Tibial nerve (tissue), 4 donors: ENCODE measurements around the gene SEMA5A.

Experiments
- EP300 ChIP-seq, 2 donors: sonication (generic); formaldehyde crosslinking; IDR thresholded peaks; one replicate each; pipeline ENCODE4 v1.6.1; 2017; ENCODE audit warnings: antibody characterized with exemption in 2 of 2, mild to moderate bottlenecking in 1 of 2
- POLR2A ChIP-seq, 2 donors: fragments of 450-650 bp; IDR thresholded peaks; one replicate each; pipeline ENCODE4 v1.6.1; 2017; ENCODE audit warnings: antibody characterized with exemption in 2 of 2, mild to moderate bottlenecking in 2 of 2, moderate library complexity in 2 of 2
- TF ChIP-seq, protein P1 (sequence below), 5 experiments: fragments of 200-600 bp in 3 of 5; fragments of 450-650 bp in 2 of 5; sonication (generic) in 3 of 5; IDR thresholded peaks; one replicate each; pipeline ENCODE4 v1.5.1; 2016 to 2019; ENCODE audit warnings: antibody characterized with exemption in 5 of 5, mild to moderate bottlenecking in 3 of 5, moderate library complexity in 2 of 5

DNA sequence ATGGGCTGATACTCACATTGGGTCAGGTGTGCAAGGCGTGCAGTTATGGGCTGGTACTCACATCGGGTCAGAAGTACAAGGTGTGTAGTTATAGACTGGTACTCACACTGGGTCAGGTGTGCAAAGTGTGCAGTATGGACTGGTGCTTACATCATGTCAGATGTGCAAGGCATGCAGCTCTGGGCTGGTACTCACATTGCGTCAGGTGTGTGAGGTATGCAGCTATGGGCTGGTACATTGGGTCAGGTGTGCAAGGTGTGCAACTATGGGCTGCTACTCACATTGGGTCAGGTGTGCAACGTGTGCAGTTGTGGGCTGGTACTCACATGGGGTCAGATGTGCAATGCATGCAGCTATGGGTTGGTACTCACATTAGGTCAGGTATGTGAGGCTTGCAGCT, 213.8 kb downstream of the SEMA5A start:
- TF ChIP-seq POLR2A (IDR thresholded peaks at IDR 0.05) (no peak), EP300 (IDR thresholded peaks at IDR 0.05) (no peak)
- TF ChIP-seq, protein P1, sequence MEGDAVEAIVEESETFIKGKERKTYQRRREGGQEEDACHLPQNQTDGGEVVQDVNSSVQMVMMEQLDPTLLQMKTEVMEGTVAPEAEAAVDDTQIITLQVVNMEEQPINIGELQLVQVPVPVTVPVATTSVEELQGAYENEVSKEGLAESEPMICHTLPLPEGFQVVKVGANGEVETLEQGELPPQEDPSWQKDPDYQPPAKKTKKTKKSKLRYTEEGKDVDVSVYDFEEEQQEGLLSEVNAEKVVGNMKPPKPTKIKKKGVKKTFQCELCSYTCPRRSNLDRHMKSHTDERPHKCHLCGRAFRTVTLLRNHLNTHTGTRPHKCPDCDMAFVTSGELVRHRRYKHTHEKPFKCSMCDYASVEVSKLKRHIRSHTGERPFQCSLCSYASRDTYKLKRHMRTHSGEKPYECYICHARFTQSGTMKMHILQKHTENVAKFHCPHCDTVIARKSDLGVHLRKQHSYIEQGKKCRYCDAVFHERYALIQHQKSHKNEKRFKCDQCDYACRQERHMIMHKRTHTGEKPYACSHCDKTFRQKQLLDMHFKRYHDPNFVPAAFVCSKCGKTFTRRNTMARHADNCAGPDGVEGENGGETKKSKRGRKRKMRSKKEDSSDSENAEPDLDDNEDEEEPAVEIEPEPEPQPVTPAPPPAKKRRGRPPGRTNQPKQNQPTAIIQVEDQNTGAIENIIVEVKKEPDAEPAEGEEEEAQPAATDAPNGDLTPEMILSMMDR (IDR thresholded peaks at IDR 0.05) = no peak
